Renal pelvis (tissue), 12 donors: ENCODE data around the gene SCN10A. TPM values are rescaled to one million over a fixed set of nuclear protein-coding genes. Genes with fewer than 3 reads are reported as not detected.

Experiments
- DNase-seq: peaks from one replicate; pipeline ENCODE4 v3.0.0-alpha.2; 2013
- long read RNA-seq, 16 experiments: transcript quantifications; one replicate each; lab custom pipeline, GENCODE V29; 2026
- polyA plus RNA-seq, 3 donors: library from polyadenylated mRNA; unstranded; fragments of 120-200 nt; gene quantifications; one replicate each; pipeline ENCODE4 v1.2.1, GENCODE V29; 2013; ENCODE audit not compliant: insufficient read length in 3 of 3

The SCN10A gene
- polyA plus RNA-seq, result not detected
- long read RNA-seq, donor 1, result 0 reads
- long read RNA-seq, donor 2, result 0 reads
- long read RNA-seq, donor 3, result 0 reads
- long read RNA-seq, donor 4, result 0 reads
- long read RNA-seq, donor 5, result 0 reads
- long read RNA-seq, donor 6, result 0 reads
- long read RNA-seq, donor 7, result 0 reads
- long read RNA-seq, donor 8, result 0 reads
- long read RNA-seq, donor 9, result 0 reads
- long read RNA-seq, donor 10, result 0 reads
- long read RNA-seq, donor 11, result 0 reads
- long read RNA-seq, donor 12, result 0 reads
- long read RNA-seq, donor 13, result 0 reads
- long read RNA-seq, donor 14, result 0 reads
- long read RNA-seq, donor 15, result 0 reads
- long read RNA-seq, donor 16, result 0 reads

DNA sequence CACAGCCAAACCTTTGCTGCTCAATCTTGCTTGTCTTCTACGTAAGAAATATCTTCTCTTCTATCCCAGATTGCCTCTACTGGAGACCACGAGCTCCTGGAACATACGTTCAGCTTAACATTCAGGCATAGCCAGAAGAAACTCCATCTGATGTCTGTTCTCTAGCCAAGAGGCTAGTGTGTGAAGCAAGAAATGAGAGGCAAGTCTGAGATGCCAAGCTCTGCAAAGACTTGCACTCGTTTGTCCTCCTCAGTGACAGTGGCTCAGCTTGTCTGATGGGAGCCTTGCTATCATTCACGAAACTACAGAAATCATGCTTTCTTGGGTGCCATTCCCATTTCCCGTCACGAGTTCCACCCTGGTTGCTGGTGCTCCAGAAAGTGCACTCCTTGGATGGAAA lies at the start of gene SCN10A:
Gene SCN10A (minus strand): TSS at position 192 of the 400 bp plus-strand sequence. CDS start 22,207 bp downstream, outside the sequence.
- no peak for DNase-seq

DNA sequence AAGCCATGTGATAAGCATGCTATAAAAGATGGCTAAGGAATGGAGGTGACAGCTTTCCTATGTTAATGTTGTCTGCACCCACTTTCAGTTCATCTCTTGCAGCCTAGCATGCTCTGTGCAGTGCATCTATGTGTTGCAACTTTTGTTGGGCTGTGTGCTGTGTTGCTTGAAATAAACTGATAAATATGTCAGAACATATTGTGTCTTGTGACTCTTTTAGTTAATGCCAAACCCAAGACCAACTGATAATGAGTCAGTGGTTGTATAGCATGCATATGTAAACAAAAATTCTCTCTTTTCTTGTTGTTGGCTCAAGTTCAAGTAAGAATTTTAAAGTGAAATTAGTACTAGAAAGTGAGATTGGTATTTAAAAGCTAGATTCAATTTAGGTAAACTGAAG lies 37.0 kb upstream of the SCN10A start:
- DNase-seq, result no peak

DNA sequence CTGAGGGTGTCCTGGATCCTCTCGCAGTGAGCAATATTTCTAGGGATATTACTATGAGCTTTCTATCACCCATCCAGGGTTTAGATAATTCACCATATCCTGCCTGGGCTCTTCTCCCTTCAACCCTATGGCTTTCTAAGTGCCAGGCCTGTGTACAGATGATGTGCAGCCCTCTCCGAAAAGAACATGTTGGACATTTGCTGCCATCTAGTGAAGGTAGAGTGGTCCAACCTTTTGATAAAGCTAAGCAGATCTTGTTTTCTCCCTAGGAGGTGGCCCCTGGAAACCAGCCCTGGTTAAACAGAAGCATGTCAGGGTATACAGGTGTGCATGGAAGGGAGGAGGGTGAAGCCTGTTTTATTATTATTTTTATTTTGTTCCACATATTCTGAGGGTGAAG lies 27.9 kb upstream of the SCN10A start:
- peak; percentile 21 for DNase-seq

DNA sequence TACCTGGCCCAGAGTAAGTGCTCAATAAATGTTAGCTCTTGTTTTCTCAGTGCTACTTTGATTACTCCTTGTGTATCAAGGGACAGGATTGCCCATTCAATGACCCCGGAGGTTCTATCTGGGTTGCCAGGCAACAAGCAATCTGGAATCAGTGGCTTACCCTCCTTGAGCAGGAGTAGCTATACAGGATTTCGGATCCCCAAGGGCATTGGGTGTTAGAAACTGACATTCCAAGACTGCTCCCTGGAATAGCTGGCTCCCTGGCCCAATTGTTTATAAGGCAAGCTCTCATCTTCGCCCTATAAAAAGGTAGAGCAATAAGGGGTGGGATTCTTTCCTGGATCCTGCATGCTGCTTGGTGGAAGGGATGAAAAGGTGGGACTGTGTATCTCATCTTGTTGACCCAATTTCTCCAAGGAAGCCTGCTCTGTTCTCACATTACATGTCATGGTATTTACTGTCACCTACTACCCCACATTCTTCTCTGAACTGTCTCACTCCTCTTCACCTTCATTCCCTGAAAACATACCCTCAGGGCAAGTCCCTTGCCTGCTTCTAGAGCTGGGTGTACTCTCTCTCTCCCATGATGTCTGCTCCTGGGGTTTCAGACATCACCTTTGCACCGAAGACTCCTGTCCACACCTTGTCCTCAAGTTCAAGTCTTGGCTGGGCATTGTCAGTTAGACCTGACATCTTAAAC lies 26.4 kb upstream of the SCN10A start:
- DNase-seq, result no peak

DNA sequence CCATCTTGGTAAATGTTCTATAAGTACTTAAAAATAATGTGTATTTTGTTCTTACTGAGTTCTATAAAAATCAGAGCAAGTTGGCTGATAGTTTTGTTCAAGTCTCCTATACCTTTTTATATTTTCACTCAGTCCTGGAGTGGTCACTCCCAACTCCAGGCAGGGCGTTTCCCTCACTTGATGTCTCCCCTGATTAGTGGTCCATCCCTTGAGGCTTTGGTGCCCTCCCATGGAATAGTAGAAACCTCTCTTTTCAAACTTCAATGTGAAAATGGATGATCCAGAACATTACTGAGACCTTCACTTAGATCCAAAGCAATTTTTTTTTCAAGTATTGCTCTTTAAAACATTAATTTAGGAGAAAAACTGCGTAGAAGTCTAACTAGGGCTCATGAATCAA lies 25.0 kb upstream of the SCN10A start:
- no peak for DNase-seq

DNA sequence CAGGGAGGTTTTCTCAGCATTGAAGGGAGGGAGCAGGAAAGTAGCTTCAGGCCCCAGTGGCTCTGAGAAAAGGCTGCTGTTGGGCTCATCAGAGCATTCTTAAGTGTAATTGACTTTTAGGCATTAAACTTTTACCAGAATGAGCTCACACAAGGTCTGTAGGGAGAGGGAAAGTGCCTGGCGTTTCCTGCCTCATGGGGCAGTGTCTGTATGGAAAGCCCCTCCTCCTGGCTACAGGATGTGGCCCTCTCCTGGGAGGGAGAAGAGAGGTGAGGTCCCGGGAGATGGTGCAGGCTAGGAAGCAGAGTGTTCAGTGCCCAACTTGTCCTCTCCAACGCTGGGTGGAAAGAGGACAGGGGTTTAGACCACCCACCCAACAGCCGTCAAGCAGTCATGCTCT lies 21.3 kb upstream of the SCN10A start:
- no peak for DNase-seq

DNA sequence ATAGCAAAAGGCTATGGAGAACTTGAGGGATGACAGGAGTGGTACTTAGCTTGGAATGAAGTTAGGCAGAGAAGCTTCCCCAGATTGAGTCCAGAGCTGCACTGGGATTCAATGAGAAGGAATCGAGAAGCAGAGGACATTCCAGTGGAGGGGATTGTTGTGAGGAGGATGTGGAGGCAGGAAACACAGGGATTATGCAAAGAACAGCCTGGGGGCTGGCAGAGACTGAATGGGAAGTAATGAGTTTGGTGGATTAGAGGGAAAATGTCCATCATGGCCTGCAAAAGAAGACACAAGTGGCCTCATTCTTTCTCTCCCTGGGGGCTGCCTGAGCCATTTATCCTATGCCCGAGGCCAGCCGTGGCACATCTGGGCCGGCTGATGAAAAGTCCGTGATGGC lies 20.5 kb upstream of the SCN10A start:
- no peak for DNase-seq

DNA sequence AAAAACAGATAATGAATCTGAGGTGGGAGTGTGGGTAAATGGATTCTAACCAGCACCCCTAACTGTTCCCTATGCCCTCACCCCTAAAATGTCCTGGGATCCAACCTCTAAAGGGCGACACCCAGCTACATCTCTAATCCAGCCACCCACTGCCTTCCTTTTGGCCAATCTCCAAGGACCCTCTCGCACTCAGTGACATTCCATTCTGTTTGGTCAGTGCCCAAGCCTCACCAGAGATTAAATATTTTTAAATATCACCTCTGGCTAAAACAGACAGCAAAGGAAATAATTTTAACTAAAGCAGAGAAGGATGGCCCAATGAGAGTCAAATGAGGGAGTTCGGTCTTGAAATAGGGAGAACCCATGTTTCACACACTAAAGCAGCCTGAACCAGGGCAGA lies 19.9 kb upstream of the SCN10A start:
- DNase-seq, result no peak

DNA sequence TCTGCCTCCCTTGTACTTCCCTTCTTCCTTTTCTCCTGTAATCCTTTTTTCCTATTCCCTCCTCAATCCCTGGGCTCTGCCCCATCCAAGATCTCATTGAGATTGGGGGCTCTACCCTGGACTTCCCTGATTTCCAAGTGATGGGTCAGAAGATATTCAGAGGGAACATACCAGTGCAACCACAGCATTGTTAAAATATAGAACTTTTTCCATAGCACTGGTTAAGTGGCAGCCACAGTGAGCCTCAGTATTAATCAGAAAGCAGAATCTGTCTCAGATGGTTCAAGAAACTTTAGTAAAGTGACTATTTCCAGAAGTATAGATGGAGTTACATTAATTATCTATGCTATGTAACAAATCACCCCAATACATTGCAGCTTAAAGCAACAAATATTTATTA lies 18.7 kb upstream of the SCN10A start:
- DNase-seq, result no peak

DNA sequence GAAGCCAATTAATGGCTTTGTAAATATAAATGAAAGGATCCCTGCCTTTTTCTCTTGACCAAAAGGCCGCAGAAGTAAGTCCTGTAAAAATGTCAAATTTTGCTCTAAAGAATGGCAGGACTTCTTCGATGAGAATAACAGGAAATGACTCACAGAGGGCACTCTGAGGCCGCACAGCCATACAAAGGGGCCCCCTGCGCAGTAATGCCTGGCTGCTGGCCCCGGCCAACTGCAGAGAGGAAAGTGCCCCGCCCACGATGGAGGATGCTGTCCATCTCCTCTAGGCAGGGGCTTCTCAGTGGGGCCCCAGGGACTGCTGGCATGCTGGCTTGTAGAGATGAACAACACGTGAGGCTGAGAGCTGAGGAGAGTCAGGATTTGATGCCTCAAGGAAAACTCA lies 18.1 kb upstream of the SCN10A start:
- DNase-seq, result peak; percentile 23

DNA sequence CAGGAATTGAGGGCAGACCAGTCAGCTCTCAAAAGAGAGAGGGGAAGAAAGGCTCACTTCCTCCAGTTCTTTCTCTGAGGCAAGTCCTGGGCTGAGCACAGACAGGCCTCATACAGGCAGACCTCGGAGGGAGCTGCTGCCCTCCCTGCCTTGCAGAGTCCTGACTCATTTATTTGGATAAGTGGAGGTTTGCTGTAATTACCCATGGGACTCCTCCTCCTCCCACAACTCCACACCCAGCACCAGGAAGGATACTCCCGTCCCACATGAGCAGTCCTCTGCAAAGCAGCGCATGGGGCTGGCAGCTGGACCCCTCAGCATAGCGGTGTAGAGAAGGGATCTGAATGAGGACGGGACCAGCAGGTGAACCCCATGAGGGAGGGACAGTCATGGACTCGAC lies 13.4 kb upstream of the SCN10A start:
- DNase-seq, result no peak

DNA sequence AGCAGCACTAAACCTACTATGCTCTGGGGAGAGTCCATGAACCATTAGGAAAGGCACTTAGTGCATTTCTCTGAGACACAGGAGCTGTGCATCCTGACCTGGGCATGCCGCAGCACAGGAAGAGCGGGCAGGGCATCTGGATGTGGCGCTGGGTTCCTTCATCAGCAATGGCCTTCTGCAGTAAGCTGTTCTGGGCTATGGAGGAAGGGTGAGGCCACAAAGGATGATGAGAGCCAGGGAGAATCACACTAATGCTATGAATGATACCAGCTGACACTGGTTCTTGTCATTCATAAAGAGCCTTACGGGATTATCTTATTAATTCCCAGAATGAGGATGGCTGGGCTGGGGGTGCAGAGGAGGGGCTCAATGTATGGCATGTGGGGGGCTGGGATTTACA lies 12.7 kb upstream of the SCN10A start:
- no peak for DNase-seq

DNA sequence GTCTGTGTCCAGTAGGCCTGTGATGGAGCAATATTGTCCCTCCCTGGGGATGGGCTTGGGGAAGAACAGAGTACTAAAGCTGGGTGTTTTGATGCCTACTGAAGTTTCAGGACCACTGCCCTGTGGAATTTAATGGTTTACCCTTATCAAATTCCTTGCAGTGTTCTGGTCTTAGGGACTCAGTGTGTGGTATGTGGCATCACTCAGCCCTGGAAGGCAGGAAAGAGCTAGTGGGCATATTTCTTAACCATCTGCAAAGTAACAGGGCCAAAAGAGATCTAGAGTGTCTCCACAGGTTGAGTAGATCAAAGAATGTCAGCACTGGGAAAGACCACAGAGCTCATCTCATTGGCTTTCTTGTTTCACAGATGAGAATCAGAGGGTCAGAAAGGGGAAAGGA lies 11.8 kb upstream of the SCN10A start:
- no peak for DNase-seq

DNA sequence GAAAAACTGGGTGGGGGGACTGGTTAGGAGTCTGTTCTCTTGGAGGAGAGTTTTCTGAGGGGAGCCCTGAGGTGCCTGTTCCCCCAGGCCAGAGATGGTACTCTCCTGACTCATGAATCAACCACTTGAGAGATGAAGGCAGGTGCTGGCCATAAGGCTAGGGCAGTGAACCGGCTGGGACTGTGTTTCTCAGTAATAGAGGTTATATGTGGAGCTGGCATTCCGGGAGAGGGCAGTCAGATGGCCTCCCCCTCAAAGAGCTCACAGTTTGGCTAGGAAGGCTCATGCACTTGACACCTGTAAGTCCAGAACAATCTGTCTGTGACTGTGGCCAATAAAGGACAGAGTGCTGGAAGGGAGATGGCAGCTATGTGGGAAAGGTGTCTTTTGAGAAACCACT lies 10.0 kb upstream of the SCN10A start:
- DNase-seq, result no peak

DNA sequence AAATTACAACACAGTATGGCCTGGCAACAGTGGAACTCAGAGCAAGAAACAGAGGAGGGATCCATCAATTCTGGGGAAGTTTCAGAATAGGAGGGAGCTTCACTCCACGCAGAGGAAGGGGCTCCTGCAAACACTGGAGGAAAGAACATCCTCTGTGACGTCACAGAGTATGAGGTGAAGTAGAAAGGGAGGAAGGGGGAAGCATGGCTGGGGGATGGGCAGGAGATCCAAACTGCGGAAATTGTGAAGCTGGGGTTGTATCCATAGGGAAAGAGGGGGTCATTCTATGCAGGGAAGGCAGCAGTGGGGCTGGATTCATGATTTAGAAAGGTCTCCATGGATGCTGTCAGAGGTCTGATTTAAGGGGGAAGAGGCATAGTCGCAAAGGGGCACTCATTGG lies 8.3 kb upstream of the SCN10A start:
- DNase-seq, result no peak

DNA sequence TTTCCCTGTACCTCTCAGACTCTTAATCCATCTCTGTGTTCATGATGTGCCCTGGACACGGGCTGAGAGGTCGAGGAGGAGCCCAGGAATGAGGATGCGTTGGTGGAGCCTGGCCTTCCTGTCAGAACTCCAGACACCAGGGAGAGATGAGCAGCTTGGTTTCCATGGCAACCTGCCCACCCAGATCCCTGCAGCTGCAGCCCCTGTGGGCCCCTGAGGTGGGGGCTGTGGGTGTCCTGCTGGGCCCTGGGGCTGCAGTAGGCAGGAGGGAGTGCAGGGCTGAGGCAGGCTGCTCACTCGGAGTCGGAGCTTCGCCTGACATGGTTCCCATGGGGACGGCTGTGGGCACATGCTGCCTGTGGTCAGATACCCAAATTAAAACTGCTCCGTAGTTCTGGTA lies 7.7 kb upstream of the SCN10A start:
- DNase-seq, result no peak

DNA sequence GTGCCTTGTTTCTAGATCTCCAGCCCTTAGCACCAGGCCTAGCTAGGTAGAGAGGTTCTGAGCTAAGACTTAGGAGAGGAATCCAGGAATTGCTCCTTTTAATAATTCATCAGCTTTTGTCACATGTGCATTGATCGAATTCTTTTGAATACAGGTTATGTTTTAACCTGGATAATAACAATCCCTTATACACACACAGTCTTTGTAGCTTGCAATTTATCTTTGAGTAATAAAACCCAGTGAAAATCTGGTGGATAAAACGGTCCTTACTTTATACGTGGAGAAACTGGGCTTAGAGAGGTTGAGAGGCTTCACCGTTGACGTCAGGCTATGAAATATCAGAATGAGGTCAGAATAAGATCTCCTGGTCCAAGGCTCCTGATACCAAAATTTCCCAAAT lies 7.2 kb upstream of the SCN10A start:
- no peak for DNase-seq

DNA sequence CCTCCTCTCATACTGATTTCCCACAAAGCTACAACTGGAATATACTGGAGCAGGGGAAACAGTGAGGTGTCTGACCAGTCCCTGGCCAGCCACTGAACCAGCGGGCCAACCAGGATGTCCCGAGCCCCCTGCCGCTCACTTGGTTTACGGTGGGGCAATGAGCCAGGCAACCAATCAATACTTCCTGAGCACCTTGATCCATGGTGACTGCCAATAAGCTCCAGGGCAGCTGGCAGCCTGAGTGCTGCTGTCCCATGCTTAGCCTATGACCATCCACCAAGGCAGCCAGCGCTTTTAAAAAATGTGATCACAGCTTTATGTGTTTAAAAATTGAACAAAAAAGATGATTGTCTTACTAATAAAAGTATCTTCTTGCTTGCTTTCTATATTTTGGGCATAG lies 4.2 kb downstream of the SCN10A start:
- DNase-seq, result no peak

DNA sequence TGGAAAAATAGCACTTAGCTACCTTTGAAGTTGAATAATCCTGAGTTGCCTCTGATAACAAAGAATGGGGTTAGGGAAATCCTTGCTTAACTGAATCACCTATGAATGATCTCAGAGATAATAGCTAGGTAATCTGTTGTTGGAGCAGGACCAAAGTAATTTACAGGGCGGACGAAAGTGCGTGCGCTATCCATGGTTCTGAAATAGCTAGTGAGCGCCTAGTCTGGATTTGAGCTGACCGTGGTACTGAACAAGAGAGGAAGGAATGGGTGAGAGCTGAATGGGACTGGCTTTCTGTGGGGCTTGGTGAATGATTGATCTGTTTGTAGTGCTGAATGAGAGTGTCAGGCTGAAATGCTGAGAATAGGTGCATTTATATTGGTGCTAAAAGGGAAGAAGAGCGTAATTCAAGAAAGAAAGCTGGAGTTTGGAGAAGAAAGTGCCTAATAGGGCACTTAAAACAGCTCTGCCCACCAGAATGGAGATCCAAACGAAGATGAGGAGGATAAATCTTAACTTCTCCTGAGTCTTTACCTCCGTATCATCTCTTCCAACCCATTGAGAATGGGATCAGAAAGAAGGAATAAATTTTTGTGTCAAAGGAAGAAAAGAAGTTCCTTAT lies 10.1 kb downstream of the SCN10A start:
- peak; percentile 87 for DNase-seq

DNA sequence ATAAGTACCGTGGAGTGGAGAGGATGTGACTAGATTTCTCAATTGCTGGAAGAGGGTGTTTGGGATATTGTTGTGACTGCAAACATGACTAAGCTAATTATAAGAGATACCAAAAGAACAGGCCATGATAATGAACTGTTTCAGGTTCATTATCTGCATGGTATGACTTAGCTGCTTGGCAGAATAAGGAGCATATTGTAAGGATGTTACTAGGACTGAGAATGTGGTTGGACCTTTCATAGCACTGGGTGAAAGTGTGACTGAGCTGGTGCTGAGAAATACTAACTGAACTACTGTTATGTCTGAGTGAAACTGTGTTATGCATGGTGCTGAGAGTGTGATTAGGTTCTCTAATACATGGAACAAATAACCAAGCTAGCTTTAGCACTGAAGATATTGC lies 11.0 kb downstream of the SCN10A start:
- DNase-seq, result no peak

DNA sequence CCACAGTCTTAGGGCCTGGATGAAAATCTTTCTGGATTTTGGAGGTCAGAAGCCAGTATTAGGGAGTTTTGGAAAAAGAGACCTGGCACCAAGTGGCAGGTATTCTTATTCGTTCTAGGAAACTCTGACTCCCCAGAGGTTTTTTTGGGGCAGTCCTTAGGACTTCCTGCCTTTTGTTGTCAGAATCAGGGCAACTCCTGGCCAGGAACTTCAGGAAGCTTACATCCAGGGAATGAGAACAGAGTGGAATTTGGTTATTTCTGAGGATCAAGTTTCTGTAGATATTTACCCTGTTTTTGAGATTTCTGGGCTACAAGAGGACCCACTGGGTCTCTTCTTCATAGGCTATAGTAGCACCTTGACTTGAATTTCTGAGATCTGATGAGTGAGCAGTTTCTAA lies 15.5 kb downstream of the SCN10A start:
- no peak for DNase-seq

DNA sequence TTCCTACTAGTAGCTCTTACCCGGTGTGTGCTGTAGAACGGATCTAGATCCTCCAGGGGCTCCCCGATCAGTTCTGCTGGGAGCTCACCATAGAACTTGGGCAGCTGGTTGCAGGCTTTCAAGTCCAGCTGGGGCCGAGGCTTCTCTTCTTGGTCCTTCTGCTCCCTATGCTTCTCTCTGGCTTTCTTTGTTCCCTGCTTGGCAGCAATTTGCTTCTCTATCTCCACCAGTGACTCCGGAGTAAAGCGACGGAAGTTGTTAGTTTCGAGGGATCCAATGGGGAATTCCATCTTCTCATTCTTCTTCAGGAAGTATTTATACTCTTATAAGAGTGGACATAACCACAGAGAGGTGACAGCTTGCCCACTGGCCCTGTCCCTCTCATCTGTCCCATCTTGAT lies 22.3 kb downstream of the SCN10A start:
- no peak for DNase-seq

DNA sequence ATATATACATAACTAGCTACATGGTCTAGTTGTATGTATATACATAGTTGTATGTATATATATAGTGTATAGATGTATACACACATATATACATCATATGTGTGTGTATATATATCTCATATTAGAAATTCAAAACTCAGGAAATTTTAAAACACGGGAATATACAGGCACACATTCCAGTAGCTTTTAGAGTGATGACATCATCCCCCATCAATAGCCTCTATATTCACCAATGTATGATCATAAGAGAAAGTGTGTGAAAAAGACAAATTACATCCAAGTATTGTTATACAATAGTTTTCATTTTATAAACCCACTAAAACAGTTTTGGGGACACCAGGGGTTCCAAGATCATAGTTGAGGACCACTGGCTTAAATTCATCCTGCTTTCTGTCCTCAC lies 23.0 kb downstream of the SCN10A start:
- DNase-seq, result no peak
